NCI-H1436 (cell line): ENCODE data around the gene ZNF280C.
"Not testable (repeated sequence)": the region's sequence is repeated elsewhere in the genome, so short reads cannot be mapped to it uniquely, and the experiment has no call there.

Experiments
- DNase-seq: peaks from one replicate; lab custom pipeline; 2025; lab: John Stamatoyannopoulos, UW

Gene ZNF280C, protein sequence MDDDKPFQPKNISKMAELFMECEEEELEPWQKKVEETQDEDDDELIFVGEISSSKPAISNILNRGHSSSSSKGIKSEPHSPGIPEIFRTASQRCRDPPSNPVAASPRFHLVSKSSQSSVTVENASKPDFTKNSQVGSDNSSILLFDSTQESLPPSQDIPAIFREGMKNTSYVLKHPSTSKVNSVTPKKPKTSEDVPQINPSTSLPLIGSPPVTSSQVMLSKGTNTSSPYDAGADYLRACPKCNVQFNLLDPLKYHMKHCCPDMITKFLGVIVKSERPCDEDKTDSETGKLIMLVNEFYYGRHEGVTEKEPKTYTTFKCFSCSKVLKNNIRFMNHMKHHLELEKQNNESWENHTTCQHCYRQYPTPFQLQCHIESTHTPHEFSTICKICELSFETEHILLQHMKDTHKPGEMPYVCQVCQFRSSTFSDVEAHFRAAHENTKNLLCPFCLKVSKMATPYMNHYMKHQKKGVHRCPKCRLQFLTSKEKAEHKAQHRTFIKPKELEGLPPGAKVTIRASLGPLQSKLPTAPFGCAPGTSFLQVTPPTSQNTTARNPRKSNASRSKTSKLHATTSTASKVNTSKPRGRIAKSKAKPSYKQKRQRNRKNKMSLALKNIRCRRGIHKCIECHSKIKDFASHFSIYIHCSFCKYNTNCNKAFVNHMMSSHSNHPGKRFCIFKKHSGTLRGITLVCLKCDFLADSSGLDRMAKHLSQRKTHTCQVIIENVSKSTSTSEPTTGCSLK

DNA sequence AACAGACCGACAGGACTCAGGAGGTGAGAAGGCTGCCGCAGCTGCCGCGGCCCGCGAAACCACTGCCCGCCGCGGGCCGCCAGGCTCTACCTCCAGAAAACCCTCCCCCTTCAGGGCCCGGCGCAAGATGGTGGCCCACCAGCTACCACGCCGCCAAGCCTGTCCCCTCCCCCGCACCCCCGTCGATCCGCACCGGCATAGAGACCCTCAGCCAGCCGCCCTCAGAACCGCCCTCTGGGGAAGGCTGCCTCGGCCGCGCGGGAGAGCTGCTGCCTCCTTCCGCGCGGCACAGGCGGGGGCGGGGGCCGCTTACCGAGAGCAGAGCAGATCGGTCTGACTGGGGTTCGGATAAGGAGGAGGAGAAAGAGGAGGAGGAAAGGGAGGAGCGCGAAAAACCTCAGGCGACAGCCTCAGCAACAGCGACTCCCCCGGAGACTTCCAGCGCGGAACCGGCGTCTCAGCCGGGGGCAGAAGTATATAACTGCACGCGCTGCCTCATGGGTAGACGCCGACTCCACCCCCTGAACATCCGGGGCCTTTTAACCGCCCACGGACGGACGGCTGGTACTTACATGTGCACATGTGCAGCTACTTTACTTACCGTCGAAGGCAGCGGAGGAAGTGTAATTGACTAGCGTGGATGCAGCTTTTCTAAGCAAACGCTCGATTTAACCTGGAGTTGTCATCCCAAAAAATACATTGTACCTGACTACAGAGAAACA, at the start of gene ZNF280C:
Gene ZNF280C, minus strand, starts transcription at position 451 of the 722 bp plus-strand sequence. CDS start 8,450 bp downstream, outside the sequence.
- peak; percentile 97 for DNase-seq

DNA sequence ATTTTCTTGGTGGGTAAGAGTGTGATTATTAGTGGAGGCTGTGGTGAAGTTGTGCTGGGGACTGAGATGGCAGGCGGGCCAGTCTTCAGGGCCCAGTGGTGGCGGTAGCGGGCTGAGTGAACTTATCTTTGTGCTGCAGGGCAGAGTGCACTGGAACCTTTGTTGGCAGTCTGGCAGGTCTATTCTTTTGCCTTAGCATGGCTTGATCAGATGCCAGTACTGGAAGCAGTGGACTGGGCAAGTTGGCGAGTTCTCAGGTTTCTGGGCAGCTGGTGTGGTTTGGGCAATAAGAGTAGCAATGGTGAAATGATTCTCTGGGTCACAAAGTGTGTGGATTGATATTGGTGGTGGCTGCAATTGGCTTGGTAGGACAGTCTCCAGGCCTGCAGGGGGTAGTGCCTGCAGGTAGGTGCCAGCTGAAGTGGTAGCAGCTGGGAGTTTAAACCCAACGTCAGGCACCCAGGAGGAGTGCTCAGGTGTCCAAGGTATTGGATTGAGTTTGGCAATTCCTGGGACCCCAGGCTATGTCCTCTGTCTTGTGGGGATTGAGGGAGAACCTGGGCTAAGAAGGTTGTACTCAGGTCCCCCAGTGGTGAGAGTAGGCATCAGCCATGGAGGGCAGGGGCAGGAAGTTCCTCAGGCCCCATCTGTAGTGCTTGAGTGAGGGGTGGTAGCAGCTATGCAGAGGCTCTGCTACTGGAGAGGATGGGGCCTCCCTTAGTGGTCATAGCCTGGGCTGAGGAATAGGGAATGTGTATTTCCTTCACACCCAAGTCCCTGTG, 36.1 kb upstream of the ZNF280C start:
- no peak for DNase-seq

DNA sequence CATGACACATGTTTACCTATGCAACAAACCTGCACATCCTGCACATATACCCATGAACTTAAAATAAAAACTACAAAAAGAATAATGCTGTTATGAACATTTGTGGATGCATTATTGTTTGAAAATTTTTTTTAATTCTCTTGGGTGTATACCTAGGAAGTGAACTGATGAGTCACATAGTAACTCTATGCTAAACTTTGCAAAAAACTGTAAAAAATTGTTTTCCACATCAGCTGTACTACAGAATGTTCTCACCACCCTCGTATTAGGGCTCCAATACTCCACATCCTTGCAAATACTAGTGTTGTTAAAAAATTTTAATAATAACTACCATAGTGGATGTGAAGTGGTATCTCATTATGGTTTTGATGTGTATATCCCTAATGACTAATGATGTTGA, 33.3 kb upstream of the ZNF280C start:
- DNase-seq, result no peak

DNA sequence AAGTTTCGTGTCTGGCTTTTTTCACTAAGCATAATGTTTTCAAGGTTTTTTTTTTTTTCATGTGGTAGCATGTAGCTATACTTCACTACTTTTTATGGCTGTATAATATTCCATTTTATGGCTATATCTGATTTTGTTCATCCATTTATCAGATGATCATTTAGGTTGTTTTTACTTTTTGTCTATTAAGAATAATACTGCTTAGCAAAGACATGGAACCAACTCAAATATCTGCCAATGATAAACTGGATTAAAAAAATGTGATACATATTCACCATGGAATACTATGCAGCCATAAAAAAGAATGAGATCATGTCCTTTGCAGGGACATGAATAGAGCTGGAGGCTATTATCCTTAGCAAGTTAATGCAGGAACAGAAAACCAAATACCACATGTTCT, 32.7 kb upstream of the ZNF280C start:
- DNase-seq, result no peak

DNA sequence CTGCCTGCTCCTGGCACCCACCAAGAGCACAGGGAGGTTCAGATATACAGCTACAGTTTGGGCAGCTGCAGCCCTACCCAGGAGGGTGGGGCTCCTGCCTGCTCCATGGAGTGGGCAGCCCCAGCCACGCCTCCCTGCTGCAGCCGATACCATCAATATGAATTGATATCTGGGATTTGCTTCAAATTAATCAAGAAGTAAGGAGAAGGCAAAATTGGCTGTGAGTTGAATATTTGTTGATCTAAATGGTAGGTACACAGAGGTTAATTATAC, 31.2 kb upstream of the ZNF280C start:
- no peak for DNase-seq

DNA sequence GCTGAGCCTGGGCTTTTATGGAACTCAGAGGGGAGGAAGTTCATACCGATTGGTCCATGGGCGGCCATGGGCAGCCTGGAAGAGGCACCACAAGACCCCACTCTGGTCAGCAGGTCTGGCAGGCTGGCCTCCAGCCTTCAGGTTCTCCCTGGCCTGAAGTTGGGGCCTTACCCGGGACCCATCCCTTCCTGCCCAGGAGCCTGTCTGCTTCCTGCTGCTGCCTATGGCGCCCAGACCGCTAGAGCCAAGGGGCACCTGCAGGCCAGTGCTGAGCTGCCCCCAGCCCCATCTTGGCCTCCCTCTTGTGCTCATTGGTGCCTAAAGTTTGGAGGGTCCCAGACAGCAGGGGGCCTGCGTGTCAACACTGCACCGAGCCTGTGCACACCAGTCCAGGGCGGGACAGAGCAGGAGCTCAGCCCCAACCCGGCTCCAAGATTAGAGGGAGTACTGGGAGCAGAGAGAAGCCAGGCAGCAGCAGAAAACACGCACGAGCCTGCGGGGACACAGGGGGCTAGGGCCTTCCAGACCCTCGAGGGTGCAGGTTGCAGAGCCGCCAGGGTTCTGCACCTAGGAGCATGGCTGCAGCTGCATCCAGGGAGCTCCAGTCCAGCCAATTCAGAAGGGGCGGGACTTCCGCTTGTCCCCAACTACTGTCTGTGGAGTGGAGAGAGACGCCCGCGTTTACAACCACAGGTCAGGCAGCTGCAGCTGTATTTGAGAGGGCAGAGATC, 30.7 kb upstream of the ZNF280C start:
- DNase-seq, result peak; percentile 7

DNA sequence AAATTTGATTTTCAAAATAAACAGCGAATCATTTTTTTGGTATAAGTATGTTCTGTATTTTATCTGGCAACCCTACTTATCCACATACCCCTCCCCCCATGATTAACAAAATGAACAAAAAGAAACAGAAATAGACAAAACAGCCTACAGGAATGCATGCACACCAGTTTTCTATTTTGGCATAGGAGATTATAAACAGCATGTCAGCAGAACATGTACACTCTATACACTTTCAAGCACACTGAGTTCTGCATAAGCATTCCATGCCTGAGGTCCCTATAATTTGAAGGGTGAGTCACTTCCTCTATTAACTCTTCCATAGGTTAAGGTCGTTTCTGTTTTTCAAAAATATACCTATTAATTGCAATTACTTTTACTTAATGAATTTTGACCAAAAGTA, 28.0 kb upstream of the ZNF280C start:
- DNase-seq, result no peak

DNA sequence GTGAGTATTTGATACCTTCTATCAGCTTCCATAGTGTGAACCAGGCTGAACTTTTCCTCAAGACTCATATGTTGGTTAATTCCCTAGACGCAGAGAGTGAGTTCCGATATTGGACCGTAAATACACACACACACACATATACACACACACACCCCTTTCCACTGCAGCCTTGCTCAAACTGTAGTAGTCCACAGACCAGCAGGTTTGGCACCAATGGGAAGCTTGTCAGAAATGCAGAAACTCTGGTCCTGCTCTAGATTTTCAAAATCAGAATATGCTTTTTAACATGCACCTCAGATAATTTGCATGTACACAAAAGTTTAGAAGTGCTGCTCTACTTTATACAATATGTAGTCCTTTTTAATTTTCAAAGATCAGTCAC, 27.6 kb upstream of the ZNF280C start:
- DNase-seq, result no peak

DNA sequence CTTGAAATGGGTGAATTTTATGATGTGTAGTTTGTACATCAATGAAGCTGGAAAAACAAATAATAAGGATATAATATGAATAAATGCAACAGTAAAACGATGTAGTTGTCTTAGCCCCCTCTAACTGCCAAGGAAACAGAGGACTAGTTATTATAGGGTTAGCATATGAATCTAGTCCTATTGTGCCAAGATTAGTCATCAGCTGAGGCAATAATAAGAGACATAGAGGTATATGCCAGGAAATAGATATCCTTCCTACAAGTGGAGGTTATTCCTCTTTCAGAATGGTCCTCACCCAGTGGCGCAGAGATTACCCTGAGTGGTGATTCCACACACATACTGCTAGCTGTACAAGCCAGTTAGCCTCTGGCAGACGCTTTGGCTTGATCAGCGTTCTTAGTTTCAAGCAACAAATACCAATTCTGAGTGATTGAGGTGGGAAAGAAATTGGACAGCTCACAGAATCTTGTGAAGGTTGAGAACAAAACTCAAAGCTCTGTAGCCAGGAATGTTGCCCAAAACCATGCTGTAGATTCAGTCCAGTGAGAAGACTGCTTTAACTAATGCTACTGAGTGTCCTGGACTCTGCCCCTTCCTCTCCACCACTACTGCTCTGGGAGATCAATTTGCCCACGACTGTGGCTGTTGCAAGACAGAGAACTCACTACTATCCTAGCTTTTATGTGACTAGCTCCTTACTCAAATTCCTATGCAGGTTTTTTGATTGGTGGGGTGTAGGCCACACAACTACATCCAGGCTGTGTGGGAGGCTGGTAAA, 27.0 kb upstream of the ZNF280C start:
- DNase-seq, result no peak

DNA sequence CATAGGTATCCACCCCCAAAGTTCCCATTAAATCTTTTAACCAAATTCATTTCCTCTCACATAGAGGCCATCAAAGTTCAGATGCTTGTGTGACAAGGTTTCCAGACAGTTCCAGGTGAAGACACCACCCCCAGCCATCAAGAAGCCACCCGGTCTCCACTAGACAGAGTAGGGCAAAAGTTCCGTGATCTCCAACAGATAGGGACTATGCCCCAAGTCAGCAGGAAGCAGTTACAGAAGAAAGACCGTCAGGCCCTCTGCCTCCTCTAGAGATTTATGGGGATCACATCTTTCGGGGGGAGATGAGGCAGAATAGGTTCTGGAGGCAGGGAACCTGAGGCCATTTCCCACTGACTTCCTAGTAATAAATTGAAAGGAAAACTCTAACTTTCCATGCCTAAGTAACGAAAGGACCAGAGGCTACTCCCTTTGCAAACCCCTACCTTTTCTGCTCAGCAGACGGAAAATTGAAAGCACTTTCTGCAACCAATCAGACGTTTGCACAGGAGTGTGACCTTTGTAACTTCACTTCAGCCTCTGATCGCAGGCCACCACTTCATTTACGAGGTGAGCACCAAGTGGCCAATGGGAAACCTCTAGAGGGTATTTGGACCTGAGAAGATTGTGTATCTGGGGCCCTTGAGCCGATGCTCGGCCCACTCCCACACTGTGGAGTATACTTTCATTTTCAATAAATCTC, 18.5 kb upstream of the ZNF280C start:
- DNase-seq, result no peak

DNA sequence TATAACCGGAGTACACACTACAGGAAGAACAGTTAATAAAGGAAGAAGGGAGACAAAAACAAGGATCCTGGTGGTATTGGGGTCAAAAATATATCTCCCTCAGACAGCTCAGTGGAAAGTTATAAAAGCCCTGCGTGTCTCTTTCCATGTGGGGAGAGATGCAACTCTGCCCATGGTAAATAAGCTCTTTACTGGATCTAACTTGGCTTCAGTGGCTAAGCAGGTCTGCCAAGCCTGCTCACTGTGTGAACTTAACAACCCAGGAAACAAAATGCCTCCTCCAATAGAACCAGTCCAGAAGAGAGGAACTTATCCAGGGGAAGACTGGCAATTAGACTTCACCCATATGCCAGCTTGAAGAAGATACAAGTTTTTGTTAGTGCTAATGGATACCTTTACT, 17.0 kb upstream of the ZNF280C start:
- DNase-seq, result no peak

DNA sequence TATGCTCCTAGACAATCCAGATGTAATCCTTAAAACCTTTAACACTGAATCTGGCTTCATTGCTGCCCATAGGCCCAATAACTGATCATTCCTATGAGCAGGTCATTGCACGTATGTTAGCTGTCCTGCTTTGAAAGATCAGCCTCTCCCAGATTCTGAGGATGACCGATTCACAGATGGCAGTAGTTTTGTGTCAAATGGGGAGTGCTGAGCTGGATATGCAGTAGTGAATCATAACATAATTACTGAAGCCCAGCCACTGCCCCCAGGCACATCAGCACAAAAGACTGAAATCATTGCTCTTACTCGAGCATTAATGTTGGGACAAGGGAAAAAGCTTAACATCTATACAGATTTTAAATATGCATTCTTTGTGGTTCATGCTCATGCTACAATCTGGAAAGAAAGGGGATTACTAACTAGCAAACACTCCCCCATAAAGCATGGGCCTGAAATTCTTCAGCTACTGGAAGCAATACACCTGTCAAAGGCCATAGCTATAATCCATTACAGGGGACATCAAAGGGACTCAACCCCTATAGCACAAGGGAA, 16.4 kb upstream of the ZNF280C start:
- no peak for DNase-seq

DNA sequence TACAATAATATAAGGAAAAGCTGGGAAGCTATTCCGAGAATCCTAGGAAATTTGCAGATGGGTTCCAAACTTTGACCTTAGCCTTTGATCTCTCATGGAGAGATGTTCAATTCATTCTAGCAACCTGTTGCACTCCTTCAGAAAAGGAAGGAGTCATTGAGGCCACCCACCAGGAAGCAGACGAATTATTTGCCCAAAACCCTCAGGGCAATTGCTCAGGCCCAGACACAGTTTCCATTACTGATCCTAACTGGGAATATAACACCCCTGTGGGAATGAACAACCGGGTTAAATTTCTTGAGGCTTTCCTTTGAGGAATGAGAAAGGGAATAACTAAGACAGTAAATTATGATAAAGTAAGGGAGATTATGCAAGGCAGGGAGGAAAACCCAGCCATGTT, 13.5 kb upstream of the ZNF280C start:
- no peak for DNase-seq

DNA sequence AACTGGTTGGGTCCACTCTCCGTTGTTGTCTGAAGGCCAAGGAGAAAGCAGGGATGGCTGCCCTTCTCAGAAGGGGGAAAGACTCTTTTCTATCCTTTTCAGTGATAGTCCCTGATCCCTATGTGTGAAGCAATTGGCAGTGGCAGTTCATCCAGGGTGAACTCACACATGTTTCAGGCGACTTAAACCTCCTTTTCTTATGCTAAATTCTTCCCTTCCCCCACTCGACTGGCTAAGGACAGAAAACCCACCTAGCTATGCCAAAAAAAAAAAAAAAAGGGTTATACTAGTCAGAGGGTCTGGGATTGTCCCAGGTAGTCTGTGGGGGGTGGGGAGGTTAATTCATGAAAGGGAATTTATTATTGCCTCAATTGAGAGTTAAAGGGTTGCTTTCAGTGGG, 12.2 kb upstream of the ZNF280C start:
- no peak for DNase-seq

DNA sequence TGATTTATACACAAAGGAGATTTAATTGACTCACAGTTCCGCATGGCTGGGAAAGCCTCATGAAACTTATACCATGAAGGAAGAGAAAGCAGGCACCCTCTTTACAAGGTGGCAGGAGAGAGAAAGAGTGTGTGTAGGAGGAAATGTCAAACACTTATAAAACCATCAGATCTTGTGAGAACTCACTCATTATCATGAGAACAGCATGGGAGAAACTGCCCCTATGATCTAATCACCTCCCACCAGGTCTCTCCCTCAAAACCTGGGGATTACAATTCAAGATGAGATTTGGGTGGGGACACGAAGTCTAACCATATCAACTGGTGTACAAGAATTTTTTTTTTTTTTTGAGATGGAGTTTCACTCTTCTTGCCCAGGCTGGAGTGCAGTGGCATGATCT, 3.6 kb upstream of the ZNF280C start:
- not testable (repeated sequence) for DNase-seq

DNA sequence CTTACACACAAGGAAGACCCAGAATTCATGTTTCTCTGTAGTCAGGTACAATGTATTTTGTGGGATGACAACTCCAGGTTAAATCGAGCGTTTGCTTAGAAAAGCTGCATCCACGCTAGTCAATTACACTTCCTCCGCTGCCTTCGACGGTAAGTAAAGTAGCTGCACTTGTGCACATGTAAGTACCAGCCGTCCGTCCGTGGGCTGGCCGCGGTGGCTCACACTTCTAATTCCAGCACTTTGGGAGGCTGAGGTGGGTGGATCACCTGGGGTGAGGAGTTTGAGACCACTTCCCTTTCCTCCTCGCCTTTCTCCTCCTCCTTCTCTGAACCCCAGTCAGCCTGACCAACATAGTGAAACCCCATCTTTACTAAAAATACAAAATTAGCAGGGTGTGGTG, 692 bp upstream of the ZNF280C start:
- DNase-seq, result not testable (repeated sequence)

DNA sequence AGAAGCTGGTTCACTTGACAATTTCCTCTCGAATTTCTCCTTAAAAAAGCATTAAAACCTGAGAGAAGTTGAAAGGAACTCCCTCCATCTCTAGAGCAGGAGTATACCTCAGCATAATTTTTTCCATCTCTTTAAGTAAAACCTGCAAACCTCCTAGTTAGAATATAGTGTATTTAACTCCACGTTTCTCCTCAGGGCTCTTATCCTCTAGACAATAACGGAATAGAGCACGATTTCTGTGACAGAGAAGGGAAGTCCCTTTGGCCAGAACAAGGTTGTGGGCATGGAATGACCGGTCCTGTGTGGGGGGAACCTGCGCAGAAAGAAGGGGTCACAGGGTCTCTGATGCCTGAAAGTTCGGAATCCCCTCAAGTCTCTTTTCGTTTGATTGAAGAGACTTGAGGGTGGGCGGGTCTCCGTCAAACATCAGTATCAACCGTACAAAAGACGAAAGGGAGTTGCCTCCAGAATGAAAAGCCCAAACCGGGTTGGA, 697 bp downstream of the ZNF280C start:
- no peak for DNase-seq

DNA sequence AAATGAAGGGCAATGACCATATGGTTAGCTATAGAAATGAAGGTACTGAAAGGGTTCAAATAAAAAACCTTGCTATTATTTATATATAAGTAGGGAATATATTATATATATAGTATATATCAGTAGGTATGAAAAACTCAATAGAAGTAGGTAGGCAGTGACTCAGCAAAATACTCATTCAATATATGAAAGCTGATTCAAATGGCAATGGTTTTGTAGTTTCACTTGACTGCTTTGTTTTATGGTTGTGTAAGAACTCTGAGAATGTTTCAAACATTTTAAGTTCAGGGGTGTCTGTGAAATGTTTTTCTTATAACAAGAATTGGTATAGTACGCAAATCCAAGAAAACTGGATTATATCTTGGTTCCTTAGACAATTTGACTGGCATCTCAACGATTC, 4.1 kb downstream of the ZNF280C start:
- no peak for DNase-seq

DNA sequence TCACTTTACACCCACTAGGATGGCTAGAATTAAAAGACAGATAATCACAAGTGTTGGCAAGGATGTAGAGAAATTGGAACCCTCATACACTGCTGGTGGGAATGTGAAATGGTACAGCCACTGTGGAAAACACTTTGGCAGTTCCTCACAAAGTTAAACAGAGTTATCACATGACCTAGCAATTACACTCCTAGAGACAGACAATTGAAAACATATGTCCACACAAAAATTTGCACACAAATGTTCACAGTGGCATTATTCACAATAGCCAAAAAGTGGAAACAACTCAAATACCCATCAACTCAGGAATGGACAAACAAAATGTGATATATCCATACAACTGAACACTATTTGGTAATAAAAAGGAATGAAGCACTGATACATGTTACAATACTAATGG, 5.7 kb downstream of the ZNF280C start:
- DNase-seq, result no peak

DNA sequence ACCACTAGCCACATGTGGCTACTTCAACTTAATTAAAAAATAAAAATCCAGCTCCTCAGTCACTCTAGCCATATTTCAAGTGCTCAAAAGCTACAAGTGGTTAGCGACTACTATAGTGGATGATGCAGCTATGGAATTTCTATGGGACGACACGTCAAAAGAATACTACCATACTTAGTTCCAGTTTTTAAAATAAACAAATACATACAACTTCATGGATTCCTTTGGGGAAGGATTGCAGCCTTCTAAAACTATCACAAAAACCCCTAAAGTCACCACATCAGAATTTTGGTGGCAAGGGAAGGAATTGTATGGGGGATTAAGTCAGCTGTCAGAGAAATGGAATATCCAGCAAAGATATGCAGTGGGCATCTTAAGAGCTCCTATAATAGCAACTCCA, 6.5 kb downstream of the ZNF280C start:
- DNase-seq, result no peak
